ENCODE measurements around the gene DNAJC5G. TPM values are rescaled to one million over a fixed set of nuclear protein-coding genes. Genes with fewer than 3 reads are reported as not detected.

The DNAJC5G gene
- total RNA-seq, 4 donors from 2014 or later = not detected

GRCh38 chr2:27236136-27236535 is 39.1 kb upstream of the DNAJC5G start:
- 95 to 96% methylated on average over 11 to 12 of the region's 12 CpGs for WGBS, 2 donors
- H3K4me3 ChIP-seq (ENCODE audit: low read depth, poor library complexity, severe bottlenecking) = no peak overlapping the region
- intact Hi-C loops (cut with DNase I; ENCODE audit: low total_unique reads) = no loop called here
- DNase-seq (ENCODE audit: low spot score in 2 of 2) = no peak
- TF ChIP-seq CTCF (IDR thresholded peaks at IDR 0.05) (no peak), POLR2A (IDR thresholded peaks at IDR 0.05) (no peak)

DNA sequence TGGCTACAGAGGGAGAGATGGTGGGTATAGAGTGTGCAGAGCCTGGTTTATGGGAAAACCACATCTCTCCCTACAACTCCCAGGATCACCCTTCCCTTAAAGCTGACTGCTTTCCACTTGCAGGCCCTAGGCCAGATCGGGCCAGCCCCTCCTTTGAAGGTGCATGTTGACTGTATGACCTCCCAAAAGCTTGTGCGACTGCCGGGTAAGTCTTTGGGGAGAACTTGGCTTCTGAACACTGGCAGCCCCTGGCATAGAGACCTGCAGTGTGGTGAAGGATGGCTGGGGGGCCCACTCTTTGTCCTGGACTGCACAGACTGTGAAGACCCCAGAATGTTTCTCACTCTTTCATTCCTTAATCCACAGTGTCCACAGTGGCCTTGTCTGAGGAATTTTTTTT is 38.6 kb upstream of the DNAJC5G start:
- no peak overlapping the region for H3K4me3 ChIP-seq (ENCODE audit: low read depth, poor library complexity, severe bottlenecking)
- WGBS, 2 donors = 88 to 92% methylated on average over 3 of the region's 3 CpGs
- no peak for TF ChIP-seq POLR2A (IDR thresholded peaks at IDR 0.05)
- TF ChIP-seq CTCF (IDR thresholded peaks at IDR 0.05) = no peak
- no peak for DNase-seq (ENCODE audit: low spot score in 2 of 2)
- intact Hi-C loops (cut with DNase I; ENCODE audit: low total_unique reads) = no loop called here

DNA sequence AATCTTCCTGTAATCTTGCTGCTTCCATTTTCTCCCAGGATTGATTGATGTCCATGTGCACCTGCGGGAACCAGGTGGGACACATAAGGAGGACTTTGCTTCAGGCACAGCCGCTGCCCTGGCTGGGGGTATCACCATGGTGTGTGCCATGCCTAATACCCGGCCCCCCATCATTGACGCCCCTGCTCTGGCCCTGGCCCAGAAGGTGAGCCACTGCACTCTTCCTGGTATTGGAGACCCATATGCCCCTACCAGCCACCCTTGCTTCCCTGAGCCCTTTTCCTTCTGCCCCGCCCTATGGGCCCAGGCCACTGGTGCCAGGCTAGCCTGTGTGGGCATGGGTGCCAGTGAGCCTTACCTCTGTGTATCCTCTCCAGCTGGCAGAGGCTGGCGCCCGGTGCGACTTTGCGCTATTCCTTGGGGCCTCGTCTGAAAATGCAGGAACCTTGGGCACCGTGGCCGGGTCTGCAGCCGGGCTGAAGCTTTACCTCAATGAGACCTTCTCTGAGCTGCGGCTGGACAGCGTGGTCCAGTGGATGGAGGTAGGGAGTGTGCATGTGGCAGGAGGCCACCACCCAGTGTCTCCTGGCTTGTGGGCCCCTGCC is 37.8 kb upstream of the DNAJC5G start:
- no peak for DNase-seq (ENCODE audit: low spot score in 2 of 2)
- intact Hi-C loops (cut with DNase I; ENCODE audit: low total_unique reads) = no loop called here
- no peak for TF ChIP-seq CTCF (IDR thresholded peaks at IDR 0.05)
- TF ChIP-seq POLR2A (IDR thresholded peaks at IDR 0.05) = no peak
- H3K4me3 ChIP-seq (ENCODE audit: low read depth, poor library complexity, severe bottlenecking) = no peak overlapping the region
- WGBS, 2 donors = 91 to 97% methylated on average over 14 to 15 of the region's 15 CpGs

DNA sequence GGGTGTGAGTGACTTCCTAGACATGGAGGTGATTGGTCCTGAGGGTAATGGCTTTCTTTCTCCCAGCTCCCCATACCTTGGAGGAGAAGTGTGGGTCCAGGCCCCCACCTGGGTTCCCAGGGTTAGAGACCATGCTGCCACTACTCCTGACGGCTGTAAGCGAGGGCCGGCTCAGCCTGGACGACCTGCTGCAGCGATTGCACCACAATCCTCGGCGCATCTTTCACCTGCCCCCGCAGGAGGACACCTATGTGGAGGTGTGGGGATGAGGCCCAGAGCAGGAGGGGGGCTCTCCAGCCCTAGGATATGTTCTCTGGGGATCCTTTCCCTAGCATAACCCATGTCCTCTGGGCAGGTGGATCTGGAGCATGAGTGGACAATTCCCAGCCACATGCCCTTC is 36.3 kb upstream of the DNAJC5G start:
- intact Hi-C loops (cut with DNase I; ENCODE audit: low total_unique reads) = no loop called here
- no peak for DNase-seq (ENCODE audit: low spot score in 2 of 2)
- no peak overlapping the region for H3K4me3 ChIP-seq (ENCODE audit: low read depth, poor library complexity, severe bottlenecking)
- WGBS, 2 donors = 93 to 95% methylated on average over 8 of the region's 8 CpGs
- TF ChIP-seq POLR2A (IDR thresholded peaks at IDR 0.05) (no peak), CTCF (IDR thresholded peaks at IDR 0.05) (no peak)

GRCh38 chr2:27240406-27240805 is 34.8 kb upstream of the DNAJC5G start:
- H3K4me3 ChIP-seq (ENCODE audit: low read depth, poor library complexity, severe bottlenecking) = no peak overlapping the region
- TF ChIP-seq CTCF (IDR thresholded peaks at IDR 0.05) = no peak
- no peak for TF ChIP-seq POLR2A (IDR thresholded peaks at IDR 0.05)
- no peak for DNase-seq (ENCODE audit: low spot score in 2 of 2)
- intact Hi-C loops (cut with DNase I; ENCODE audit: low total_unique reads) = no loop called here
- 88 to 91% methylated on average over 9 of the region's 9 CpGs for WGBS, 2 donors
